Measurements from ENCODE around the gene ZFYVE28.

Gene ZFYVE28

DNA sequence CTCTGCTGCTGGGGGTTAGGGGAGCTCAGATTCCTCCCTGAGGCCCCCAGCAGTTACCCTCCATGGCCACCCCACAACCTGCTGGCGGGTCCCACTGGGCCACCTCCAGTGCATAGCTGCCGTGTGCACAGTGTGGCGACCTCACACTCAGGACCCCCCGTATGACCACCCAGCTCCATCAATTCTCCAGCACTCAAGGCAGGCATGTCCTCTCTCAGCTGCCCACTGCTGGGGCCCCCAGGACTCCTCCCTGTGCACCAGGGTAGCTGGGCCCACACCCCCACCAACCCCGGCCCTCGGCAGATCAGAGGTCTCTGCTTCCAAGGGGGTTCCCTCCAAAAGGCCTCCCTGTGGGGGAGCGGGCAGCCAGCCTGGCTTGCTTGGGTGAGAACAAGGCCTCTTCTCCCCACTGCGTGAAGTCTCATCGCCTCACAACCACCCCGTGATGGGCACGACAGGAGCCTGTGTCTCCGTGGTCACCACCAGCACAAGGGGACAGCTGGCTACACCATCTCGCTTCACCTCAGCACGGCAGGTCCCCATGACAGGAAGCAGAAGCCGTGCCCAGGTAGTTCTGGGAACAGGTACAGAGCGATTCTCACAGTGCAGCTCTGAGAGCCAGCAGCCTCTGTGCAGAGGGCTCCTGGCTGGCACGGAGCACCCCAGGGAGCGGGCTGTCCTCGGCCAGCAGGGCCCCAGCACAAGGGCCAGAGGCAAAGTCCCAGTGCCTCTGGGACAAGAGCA lies 171.9 kb downstream of the ZFYVE28 start:
- in situ Hi-C loops (cut with HindIII; ENCODE audit: low sequenced_read_pairs) = no loop called here
- no peak for DNase-seq (ENCODE audit: low read depth, low spot score)
- H3K4me3 ChIP-seq (ENCODE audit: low read depth, low read length) = no peak overlapping the region

DNA sequence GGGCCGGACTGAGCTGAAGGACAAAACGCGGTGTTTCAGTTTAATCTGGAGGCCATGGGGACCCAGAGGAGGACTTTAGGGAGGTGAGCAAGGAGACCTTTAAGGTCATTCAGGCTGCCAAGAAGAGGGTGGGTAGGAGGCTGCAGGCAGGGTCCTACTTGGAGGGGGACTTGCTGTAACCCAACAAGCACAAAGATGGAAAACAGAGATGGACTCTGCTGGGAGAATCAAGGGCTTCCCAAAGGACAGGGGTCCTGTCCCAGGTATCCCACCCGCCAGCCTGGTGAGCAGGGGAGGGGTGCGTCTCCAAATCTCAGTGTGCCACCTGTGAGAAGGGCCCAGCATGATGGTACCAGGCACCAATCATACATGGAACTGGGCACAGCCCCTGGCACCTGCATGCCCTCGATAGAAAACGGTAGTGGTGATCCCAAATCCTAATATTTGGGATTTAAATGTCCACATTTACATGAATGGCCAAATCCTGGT lies 172.6 kb downstream of the ZFYVE28 start:
- TF ChIP-seq, protein P1, sequence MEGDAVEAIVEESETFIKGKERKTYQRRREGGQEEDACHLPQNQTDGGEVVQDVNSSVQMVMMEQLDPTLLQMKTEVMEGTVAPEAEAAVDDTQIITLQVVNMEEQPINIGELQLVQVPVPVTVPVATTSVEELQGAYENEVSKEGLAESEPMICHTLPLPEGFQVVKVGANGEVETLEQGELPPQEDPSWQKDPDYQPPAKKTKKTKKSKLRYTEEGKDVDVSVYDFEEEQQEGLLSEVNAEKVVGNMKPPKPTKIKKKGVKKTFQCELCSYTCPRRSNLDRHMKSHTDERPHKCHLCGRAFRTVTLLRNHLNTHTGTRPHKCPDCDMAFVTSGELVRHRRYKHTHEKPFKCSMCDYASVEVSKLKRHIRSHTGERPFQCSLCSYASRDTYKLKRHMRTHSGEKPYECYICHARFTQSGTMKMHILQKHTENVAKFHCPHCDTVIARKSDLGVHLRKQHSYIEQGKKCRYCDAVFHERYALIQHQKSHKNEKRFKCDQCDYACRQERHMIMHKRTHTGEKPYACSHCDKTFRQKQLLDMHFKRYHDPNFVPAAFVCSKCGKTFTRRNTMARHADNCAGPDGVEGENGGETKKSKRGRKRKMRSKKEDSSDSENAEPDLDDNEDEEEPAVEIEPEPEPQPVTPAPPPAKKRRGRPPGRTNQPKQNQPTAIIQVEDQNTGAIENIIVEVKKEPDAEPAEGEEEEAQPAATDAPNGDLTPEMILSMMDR (IDR thresholded peaks at IDR 0.05; ENCODE audit: low read depth, low read length) = no peak
- in situ Hi-C loops (cut with HindIII; ENCODE audit: low sequenced_read_pairs) = no loop called here
- H3K4me3 ChIP-seq (ENCODE audit: low read depth, low read length) = no peak overlapping the region
- no peak for DNase-seq (ENCODE audit: low read depth, low spot score)

More for the DNA sequence above, 171.9 kb downstream of the ZFYVE28 start:
- TF ChIP-seq, protein P1 (IDR thresholded peaks at IDR 0.05; ENCODE audit: low read depth, low read length) = no peak

DNA sequence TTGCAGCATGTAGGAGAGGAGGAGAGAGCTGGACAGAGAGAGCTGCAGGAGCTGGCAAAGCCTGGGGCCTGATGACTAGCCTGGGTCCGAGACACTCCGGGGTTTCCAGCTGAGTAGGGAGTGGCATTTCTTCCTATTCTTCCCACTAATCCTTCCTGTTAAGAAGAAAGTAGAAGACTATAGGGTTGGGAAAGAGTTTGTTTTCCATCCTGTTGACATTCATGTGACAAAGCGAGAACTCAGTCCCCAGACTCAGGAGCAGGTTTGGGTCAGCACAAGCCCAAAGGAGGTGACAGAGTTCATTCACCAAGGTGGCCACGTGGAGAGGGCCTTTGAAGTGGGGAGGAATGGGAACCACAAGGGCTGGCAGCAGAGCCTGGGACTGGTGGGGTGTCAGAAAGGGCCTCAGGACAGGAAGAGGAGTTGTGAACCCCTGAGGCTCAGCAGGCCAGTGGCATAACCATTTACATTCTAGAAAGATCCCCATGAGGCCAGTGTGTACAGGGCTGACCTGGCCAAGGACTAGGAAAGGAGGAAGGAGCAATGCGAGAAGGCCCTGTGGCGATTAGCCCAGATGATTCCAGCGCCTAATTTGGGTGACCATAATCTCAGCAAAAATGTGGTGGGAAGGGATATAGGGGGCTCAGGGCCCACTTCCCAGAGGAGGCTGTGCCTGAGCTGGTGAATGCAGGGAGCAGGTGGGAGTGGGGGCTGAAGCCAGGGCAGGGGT lies 173.2 kb downstream of the ZFYVE28 start:
- TF ChIP-seq, protein P1 (IDR thresholded peaks at IDR 0.05; ENCODE audit: low read depth, low read length) = no peak
- no peak for DNase-seq (ENCODE audit: low read depth, low spot score)
- in situ Hi-C loops (cut with HindIII; ENCODE audit: low sequenced_read_pairs) = no loop called here
- no peak overlapping the region for H3K4me3 ChIP-seq (ENCODE audit: low read depth, low read length)

GRCh38 chr4:2243681-2244380 lies 174.6 kb downstream of the ZFYVE28 start:
- in situ Hi-C loops (cut with HindIII; ENCODE audit: low sequenced_read_pairs) = no loop called here
- TF ChIP-seq, protein P1 (IDR thresholded peaks at IDR 0.05; ENCODE audit: low read depth, low read length) = peak; percentile 34
- DNase-seq (ENCODE audit: low read depth, low spot score) = peak; percentile 32
- no peak overlapping the region for H3K4me3 ChIP-seq (ENCODE audit: low read depth, low read length)

- in situ Hi-C loops (cut with HindIII; ENCODE audit: low sequenced_read_pairs) = no loop called here
- TF ChIP-seq, protein P1 (IDR thresholded peaks at IDR 0.05; ENCODE audit: low read depth, low read length) = peak; percentile 8
- peak; percentile 97 for DNase-seq (ENCODE audit: low read depth, low spot score)
- peak within 1 kb of the TSS; percentile 90 for H3K4me3 ChIP-seq (ENCODE audit: low read depth, low read length)
These were observed 176.8 kb downstream of the ZFYVE28 start, which contains the start of the genes HAUS3 and POLN for GRCh38 chr4:2241410-2242353. HAUS3 (minus strand) TSS chr4:2242121; CDS start chr4:2240946, 1,175 bp downstream. POLN (minus strand) TSS chr4:2242121; CDS start chr4:2229231, 12,890 bp downstream.
